OCI-LY7 (cell line): ENCODE measurements around the gene CCDC194. TPM values are rescaled to one million over a fixed set of nuclear protein-coding genes. Genes with fewer than 3 reads are reported as not detected.

Experiments
- BruUV-seq: library from RNA; stranded (reverse); fragments of 400-500 nt; replicated peaks from 2 replicates; lab custom pipeline; 2021; lab: Mats Ljungman, UMichigan
- CTCF ChIA-PET: fragments of 300-600 bp; sonication (Branson Sonifier 250); formaldehyde crosslinking; loops from one replicate; lab custom pipeline; 2022; ENCODE audit warnings: antibody characterized with exemption; ENCODE audit not compliant: unreplicated experiment; lab: Charles Lee
- POLR2A ChIA-PET: fragments of 300-600 bp; sonication (Branson Sonifier 250); formaldehyde crosslinking; loops from one replicate; lab custom pipeline; 2022; ENCODE audit warnings: antibody characterized with exemption; lab: Charles Lee
- DNase-seq: peaks from one replicate; pipeline ENCODE4 v3.0.0-alpha.2; 2015; ENCODE audit warnings: low spot score
- H2AFZ ChIP-seq: fragments of 200-600 bp; sonication (generic), shearing (Covaris generic); 2 replicates; pipeline ENCODE4 v1.6.1; 2014; ENCODE audit warnings: mild to moderate bottlenecking, antibody characterized with exemption, low read length, moderate library complexity
- H3K27ac ChIP-seq: fragments of 200-600 bp; sonication (generic); 2 replicates; pipeline ENCODE4 v1.5.1; 2014; ENCODE audit warnings: mixed run types, low read depth, mild to moderate bottlenecking, moderate library complexity, low read length, inconsistent platforms; ENCODE audit not compliant: poor library complexity, severe bottlenecking
- H3K36me3 ChIP-seq: fragments of 200-600 bp; sonication (generic); 2 replicates; pipeline ENCODE4 v1.6.1; 2014; ENCODE audit warnings: mild to moderate bottlenecking, antibody characterized with exemption, low read length, moderate library complexity, mixed read lengths; ENCODE audit not compliant: insufficient read depth
- H3K4me1 ChIP-seq: fragments of 200-600 bp; sonication (generic); 2 replicates; pipeline ENCODE4 v1.5.1; 2014; ENCODE audit warnings: mild to moderate bottlenecking, low read length; ENCODE audit not compliant: insufficient read depth, poor library complexity, severe bottlenecking
- H3K4me2 ChIP-seq: fragments of 200-600 bp; sonication (generic); 2 replicates; pipeline ENCODE4 v1.6.1; 2014; ENCODE audit warnings: mild to moderate bottlenecking, low read length
- H3K4me3 ChIP-seq: fragments of 200-600 bp; sonication (generic); 2 replicates; pipeline ENCODE4 v1.5.1; 2014; ENCODE audit warnings: mild to moderate bottlenecking, low read depth, low read length; ENCODE audit not compliant: poor library complexity, severe bottlenecking
- H3K79me2 ChIP-seq: fragments of 200-600 bp; sonication (generic); 2 replicates; pipeline ENCODE4 v1.6.1; 2016; ENCODE audit warnings: low read depth, mild to moderate bottlenecking, low read length, moderate library complexity, mixed read lengths; ENCODE audit not compliant: insufficient read depth
- H3K9me2 ChIP-seq: fragments of 200-600 bp; sonication (generic); 2 replicates; pipeline ENCODE4 v1.6.1; 2016; ENCODE audit warnings: mild to moderate bottlenecking, low read length, mixed read lengths; ENCODE audit not compliant: insufficient read depth
- H3K9me3 ChIP-seq: fragments of 200-600 bp; sonication (generic); 2 replicates; pipeline ENCODE4 v1.6.1; 2014; ENCODE audit warnings: mild to moderate bottlenecking, mixed run types, low read length, mixed read lengths
- H4K20me1 ChIP-seq: fragments of 200-600 bp; sonication (generic); 2 replicates; pipeline ENCODE4 v1.6.1; 2014; ENCODE audit warnings: mild to moderate bottlenecking, antibody characterized with exemption, low read length, moderate library complexity, mixed read lengths; ENCODE audit not compliant: insufficient read depth
- EZH2phosphoT487 ChIP-seq: fragments of 200-600 bp; sonication (generic); IDR thresholded peaks from 2 replicates; pipeline ENCODE4 v1.6.1; 2018; ENCODE audit warnings: low read depth, borderline replicate concordance, mild to moderate bottlenecking, mixed run types, antibody characterized with exemption, low read length, moderate library complexity, mixed read lengths
- intact Hi-C: fragments of 100-400 bp; cut with micrococcal nuclease; formaldehyde crosslinking; loops from one replicate; pipeline ENCODE4 v1.10.0; 2022; ENCODE audit not compliant: unreplicated experiment
- total RNA-seq, 2 experiments: library from RNA; depleted of rRNA in 1 of 2; stranded (reverse); fragments of >200 nt in 1 of 2; shearing (Covaris generic) in 1 of 2; gene quantifications; 2 replicates each; pipeline ENCODE4 v1.2.3, GENCODE V29; 2014 to 2022
- TF ChIP-seq, protein P1 (sequence below): fragments of 200-600 bp; sonication (generic); conservative IDR thresholded peaks from 2 replicates; pipeline ENCODE4 v1.5.1; 2014; ENCODE audit warnings: mild to moderate bottlenecking, antibody characterized with exemption, low read length, moderate library complexity, mixed read lengths

Gene CCDC194
- total RNA-seq, 2 experiments from 2014 or later = 2.4 to 8.8 TPM

GRCh38 chr19:17359905-17360800 lies 33.8 kb downstream of the CCDC194 start:
- no peaks in the 10 kb centered on the region for H3K4me1 ChIP-seq
- no peaks in the 10 kb centered on the region for H3K9me3 ChIP-seq
- no peak overlapping the region for H3K4me3 ChIP-seq
- H3K4me2 ChIP-seq = no peak overlapping the region
- no peak overlapping the region for H3K27ac ChIP-seq
- no peaks in the 10 kb centered on the region for H3K9me2 ChIP-seq
- TF ChIP-seq, protein P1, sequence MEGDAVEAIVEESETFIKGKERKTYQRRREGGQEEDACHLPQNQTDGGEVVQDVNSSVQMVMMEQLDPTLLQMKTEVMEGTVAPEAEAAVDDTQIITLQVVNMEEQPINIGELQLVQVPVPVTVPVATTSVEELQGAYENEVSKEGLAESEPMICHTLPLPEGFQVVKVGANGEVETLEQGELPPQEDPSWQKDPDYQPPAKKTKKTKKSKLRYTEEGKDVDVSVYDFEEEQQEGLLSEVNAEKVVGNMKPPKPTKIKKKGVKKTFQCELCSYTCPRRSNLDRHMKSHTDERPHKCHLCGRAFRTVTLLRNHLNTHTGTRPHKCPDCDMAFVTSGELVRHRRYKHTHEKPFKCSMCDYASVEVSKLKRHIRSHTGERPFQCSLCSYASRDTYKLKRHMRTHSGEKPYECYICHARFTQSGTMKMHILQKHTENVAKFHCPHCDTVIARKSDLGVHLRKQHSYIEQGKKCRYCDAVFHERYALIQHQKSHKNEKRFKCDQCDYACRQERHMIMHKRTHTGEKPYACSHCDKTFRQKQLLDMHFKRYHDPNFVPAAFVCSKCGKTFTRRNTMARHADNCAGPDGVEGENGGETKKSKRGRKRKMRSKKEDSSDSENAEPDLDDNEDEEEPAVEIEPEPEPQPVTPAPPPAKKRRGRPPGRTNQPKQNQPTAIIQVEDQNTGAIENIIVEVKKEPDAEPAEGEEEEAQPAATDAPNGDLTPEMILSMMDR = no peak
- TF ChIP-seq EZH2phosphoT487 = no peak
- no peaks in the 10 kb centered on the region for H3K79me2 ChIP-seq
- no peaks in the 10 kb centered on the region for H4K20me1 ChIP-seq
- no TSS peak for BruUV-seq
- intact Hi-C loops = no loop called here
- no peak for DNase-seq
- ChIA-PET POLR2A (no interaction called here), CTCF (no interaction called here)
- H2AFZ ChIP-seq = no peak overlapping the region
- no peaks in the 10 kb centered on the region for H3K36me3 ChIP-seq

- no peak for TF ChIP-seq EZH2phosphoT487
- TF ChIP-seq, protein P1 = no peak
- Histone ChIP-seq H4K20me1 (no peaks in the 10 kb centered on the region), H3K4me3 (no peak overlapping the region), H3K9me3 (no peaks in the 10 kb centered on the region), H2AFZ (no peak overlapping the region), H3K27ac (no peak overlapping the region), H3K79me2 (no peaks in the 10 kb centered on the region), H3K4me1 (no peaks in the 10 kb centered on the region), H3K36me3 (no peaks in the 10 kb centered on the region), H3K4me2 (no peak overlapping the region), H3K9me2 (no peaks in the 10 kb centered on the region)
- CTCF ChIA-PET = no interaction called here
- no TSS peak for BruUV-seq
- POLR2A ChIA-PET = interaction anchor here (0.6 to 1.0 kb wide), 2 partner anchors 8 to 44 kb away, joined by 3 to 12 read pairs; no protein-coding TSS in a partner anchor
- intact Hi-C loops = no loop called here
- DNase-seq = no peak
Observed at GRCh38 chr19:17358395-17358794, 35.6 kb downstream of the CCDC194 start.

- H2AFZ ChIP-seq = no peak overlapping the region
- no peak overlapping the region for H3K4me2 ChIP-seq
- H3K9me3 ChIP-seq = no peaks in the 10 kb centered on the region
- TF ChIP-seq, protein P1 = no peak
- TF ChIP-seq EZH2phosphoT487 = no peak
- no peak for DNase-seq
- no peak overlapping the region for H3K4me3 ChIP-seq
- BruUV-seq = no TSS peak
- no peaks in the 10 kb centered on the region for H4K20me1 ChIP-seq
- no peaks in the 10 kb centered on the region for H3K79me2 ChIP-seq
- no peaks in the 10 kb centered on the region for H3K36me3 ChIP-seq
- POLR2A ChIA-PET = interaction anchor here (0.7 to 1.0 kb wide), 2 partner anchors 9 to 20 kb away, joined by 3 to 12 read pairs; no protein-coding TSS in a partner anchor
- H3K4me1 ChIP-seq = no peaks in the 10 kb centered on the region
- intact Hi-C loops = no loop called here
- H3K9me2 ChIP-seq = no peaks in the 10 kb centered on the region
- no peak overlapping the region for H3K27ac ChIP-seq
- CTCF ChIA-PET = no interaction called here
Observed at GRCh38 chr19:17357724-17358123, 36.3 kb downstream of the CCDC194 start.
